HG03108 (cell line): ENCODE results near the gene BLVRB.
"Not testable (repeated sequence)": the region's sequence is repeated elsewhere in the genome, so short reads cannot be mapped to it uniquely, and the experiment has no call there.

Experiments
- ATAC-seq: cut with Tn5 transposase; IDR thresholded peaks from one replicate; pipeline ENCODE4 v1.9.1; 2021; ENCODE audit warnings: moderate library complexity; ENCODE audit not compliant: unreplicated experiment

BLVRB gene

DNA sequence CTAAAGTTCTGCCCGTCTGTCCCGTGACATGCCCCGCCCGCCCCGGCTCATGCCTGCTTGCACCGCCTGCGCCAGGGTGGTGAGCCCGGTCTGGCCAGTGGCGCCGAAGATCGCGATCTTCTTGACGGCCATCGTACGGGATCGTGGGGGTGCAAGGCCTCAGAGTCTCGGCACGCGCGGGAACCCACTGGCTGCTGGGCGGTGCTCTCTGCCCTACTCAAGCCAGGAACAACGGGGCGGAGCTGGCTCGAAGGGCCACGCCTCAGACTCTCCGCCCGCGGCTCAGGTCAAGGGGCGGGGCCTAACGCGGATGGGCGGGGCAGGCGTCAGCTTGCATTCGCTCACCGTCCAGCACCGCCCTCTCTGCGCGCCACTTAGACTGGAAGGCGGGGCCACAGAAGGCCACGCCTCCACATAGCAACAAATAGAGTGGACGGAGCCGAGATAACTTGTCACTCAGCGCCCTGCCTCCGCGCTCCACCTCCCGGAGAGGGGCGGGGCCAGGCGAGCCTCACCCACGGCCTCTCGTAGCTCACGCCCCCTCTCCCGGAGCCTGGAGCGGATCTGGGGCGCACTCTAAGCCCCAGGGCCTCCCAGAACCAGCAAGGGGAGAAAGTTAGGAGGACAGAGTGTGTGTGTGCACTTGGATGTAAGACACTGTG lies at the start of gene BLVRB:
BLVRB (minus strand) TSS at position 189 of the 662 bp plus-strand sequence; CDS start at position 132, 57 bp downstream.
- ATAC-seq, result peak; percentile 81

GRCh38 chr19:40513741-40514315 lies 48.3 kb upstream of the BLVRB start:
- no peak for ATAC-seq

DNA sequence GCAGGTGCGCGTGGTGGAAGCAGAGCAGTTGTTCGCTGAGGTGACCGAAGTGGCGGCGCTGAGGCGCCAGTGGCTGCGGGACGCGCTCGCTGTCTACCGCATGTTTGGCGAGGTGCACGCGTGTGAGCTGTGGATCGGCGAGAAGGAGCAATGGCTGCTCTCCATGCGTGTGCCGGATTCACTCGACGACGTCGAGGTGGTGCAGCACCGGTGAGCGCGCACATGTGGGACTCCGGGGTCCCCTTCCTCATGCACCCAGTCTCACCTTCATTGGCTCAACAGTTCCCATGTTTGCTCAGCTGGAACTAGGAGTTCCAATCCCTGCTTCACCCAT lies 47.8 kb upstream of the BLVRB start:
- no peak for ATAC-seq

GRCh38 chr19:40512473-40513344 lies 47.2 kb upstream of the BLVRB start:
- ATAC-seq, result no peak

DNA sequence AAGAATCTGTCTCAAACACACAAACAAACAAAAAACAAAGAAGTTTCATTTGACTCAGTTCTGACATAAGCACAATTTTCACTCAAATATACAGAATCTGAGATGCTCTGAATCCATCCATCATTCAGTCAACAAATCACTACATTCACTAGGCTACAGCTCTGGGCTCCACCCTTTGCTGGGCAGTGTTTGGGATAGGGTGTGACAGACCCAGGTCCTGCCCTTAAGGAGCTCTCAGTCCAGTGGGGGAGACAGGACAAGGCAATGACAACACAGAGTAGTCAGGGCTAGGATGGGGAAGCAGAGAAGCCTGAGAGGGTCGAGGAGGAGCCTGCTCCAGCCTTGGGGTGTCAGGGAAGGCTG lies 46.5 kb upstream of the BLVRB start:
- no peak for ATAC-seq

DNA sequence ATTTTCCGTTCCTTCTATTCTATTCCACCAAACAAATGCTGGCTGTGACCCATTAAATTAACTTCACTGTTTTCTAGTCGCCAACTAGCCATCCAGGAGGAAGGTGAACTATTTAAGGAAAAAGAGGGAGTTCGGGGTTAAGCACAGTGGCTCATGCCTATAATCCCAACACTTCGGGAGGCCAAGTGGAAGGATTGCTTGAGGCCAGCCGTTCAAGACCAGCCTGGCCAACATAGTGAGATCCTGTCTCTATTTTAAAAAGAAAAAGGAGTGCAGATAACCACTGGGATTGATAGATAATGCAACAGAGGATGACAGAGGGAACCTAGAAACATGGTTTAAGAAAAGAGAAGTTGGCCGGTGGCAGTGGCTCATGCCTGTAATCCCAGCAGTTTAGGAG lies 45.9 kb upstream of the BLVRB start:
- ATAC-seq, result no peak

- ATAC-seq, result no peak
These were observed 45.1 kb upstream of the BLVRB start for GRCh38 chr19:40510526-40511115.

GRCh38 chr19:40508739-40509260 lies 43.3 kb upstream of the BLVRB start:
- no peak for ATAC-seq

- no peak for ATAC-seq
These were observed 42.3 kb upstream of the BLVRB start for GRCh38 chr19:40507892-40508291.

- no peak for ATAC-seq
These were observed 40.6 kb upstream of the BLVRB start for GRCh38 chr19:40506099-40506498.

GRCh38 chr19:40503320-40503695 lies 37.8 kb upstream of the BLVRB start:
- ATAC-seq, result no peak

GRCh38 chr19:40502647-40503319 lies 37.2 kb upstream of the BLVRB start:
- no peak for ATAC-seq

DNA sequence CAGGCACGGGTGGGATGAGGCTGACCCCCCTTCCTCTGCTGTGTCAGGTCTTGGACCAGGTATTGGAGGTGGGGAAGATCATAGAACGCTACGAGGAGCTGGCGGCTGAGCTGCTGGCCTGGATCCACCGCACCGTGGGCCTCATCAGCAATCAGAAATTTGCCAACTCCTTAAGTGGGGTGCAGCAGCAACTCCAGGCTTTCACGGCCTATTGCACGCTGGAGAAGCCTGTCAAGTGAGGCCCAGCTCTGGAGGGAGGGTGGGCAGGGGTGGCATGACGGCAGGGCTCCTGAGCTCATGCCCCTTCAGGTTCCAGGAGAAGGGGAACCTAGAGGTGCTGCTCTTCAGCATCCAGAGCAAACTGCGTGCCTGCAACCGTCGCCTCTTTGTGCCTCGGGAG lies 36.5 kb upstream of the BLVRB start:
- ATAC-seq, result no peak

DNA sequence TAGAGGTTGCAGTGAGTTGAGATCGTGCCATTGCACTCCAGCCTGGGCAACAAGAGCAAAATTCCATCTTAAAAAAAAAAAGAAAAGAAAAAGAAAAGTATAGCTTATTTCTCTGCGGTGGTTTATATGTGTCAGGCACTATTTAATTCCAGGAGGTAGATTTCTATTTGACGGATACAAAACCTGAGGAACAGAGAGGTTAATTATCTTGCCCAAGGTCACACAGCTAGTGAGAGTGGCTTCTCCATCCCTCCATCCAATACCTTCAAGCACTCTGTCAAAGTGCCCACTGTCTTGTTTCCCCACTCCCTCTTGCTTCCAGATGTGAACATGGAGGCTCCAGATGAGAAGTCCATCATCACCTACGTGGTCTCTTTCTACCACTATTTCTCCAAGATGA lies 36.1 kb upstream of the BLVRB start:
- no peak for ATAC-seq

DNA sequence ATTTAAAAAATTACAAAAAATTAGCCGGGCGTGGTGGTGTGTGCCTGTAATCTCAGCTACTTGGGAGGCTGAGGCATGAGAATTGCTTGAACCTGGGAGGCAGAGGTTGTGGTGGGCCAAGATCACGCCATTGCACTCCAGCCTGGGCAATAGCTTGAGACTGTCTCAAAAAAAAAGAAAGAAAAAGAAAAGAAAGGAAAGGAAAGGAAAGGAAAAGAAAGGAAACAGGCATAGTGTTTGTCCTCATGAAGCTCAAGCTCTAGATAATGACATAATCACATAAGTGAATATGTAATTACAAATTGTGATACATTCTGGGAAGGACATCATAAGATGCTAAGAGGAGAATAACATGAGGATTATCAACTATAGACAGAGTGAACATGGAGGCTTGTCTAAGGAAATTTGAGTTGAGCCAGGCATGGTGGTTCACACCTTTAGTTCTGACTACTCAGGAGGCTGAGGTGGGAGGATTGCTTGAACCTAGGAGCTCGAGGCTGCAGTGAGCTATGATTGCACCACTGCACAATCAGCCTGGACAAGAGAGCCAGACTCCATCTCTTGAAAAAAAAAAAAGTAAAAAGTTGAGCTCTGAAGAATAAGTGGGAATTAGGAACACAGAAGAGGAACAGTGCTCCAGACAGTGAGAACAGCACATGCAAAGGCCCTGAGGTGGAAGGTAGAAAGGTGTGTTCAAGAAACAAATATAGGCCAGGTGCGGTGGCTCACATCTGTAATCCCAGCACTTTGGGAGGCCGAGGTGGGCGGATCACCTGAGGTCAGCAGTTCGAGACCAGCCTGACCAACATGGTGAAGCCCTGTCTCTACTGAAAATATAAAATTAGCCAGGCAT lies 35.4 kb upstream of the BLVRB start:
- ATAC-seq, result not testable (repeated sequence)

- ATAC-seq, result no peak
These were observed 33.8 kb upstream of the BLVRB start for GRCh38 chr19:40499320-40499719.

DNA sequence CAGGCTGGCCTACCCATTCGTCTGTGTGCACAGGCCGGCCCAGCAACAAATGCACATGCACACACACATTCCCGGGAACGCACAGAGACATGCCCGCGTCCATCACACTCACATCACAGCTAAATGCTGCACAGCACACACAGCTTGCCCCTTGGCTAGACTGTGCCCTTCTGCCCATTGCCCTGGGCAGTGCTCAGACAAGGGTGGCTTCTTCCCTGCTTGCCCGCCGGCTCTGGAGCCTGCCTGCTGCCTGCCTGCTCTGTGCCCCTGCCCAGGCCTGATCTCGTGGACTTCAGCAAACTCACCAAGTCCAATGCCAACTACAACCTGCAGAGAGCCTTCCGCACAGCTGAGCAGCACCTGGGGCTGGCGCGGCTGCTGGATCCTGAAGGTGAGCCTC lies 31.7 kb upstream of the BLVRB start:
- ATAC-seq, result no peak

DNA sequence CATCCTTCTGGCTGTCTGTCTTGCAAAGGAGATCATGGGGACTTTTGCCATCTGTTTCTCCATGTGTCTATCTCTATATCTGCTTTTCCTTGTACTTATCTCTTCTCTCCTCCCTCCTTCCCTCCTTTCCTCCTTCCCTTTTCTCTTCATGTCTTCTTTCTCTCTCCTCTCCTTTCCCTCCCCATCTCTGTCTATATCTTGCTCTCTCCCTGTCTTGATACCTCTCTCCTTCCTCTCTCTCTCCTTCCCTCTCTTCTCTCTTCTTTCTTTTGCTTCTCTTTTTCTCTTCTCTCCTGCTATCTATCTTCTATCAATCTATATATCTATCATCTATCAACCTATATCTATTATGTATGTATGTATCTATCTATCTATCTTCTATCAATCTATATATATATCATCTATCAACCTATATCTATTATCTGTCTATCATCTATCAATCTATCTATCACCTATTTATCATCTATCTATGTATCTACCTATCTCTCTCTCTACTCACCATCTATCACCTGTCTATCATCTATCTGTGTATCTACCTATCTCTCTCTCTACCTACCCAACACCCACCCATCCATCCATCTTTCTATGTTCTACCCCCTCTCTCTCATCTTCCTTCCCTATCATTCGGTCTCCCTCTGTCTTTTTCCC lies 28.8 kb upstream of the BLVRB start:
- ATAC-seq, result no peak

DNA sequence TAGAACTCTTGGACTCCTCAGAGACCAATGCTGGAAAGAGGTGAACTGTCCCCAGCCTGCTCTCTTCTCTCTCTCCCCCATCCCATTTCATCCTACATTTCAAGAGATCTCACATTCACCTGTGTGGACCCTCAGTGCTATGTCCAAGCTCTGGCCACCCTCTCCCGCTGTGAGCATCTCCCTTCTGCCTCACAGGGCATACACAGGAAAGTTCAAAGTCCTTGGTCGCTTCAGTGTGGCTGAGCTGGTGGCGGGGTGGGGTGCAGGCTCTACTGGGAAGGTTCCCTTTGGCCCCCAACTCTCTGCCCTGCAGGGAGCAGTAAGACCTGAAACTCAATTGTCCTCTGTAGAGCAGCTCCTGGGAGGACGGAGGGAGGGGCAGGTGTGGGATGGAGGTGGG lies 28.2 kb upstream of the BLVRB start:
- no peak for ATAC-seq

GRCh38 chr19:40492274-40492673 lies 26.7 kb upstream of the BLVRB start:
- ATAC-seq, result no peak
